Activated naive CD8-positive, alpha-beta T cell treated with anti-CD3 and anti-CD28 coated beads, Interleukin-2, amount 10 ng/mL, durations not matched to agents 7 days and 5 days (primary cell): ENCODE results near the gene ZNF490. TPM values are rescaled to one million over a fixed set of nuclear protein-coding genes. Genes with fewer than 3 reads are reported as not detected.
A peak's percentile ranks its signal among the peaks of the same experiment; 100 is the strongest.
"Not testable (repeated sequence)": the region's sequence is repeated elsewhere in the genome, so short reads cannot be mapped to it uniquely, and the experiment has no call there.

ENCODE experiments used
- ATAC-seq: fragments of 150-1000 bp; cut with Tn5 transposase; one replicate; pipeline ENCODE4 v1.10.0; 2021; ENCODE audit warnings: low read depth, moderate library complexity
- POLR2A ChIA-PET: fragments of 350-600 bp; sonication (Branson Sonifier 250); formaldehyde crosslinking; loops from one replicate; lab custom pipeline; 2021; ENCODE audit warnings: antibody characterized with exemption; lab: Charles Lee
- DNase-seq: peaks from one replicate; pipeline ENCODE4 v3.0.0; 2021
- H3K27ac Mint-ChIP-seq: one replicate; pipeline ENCODE4 v1.8.0; 2022; ENCODE audit warnings: mild to moderate bottlenecking, mixed read lengths
- H3K27me3 Mint-ChIP-seq: one replicate; pipeline ENCODE4 v1.8.0; 2022; ENCODE audit warnings: mild to moderate bottlenecking, moderate library complexity, mixed read lengths
- H3K36me3 Mint-ChIP-seq: one replicate; pipeline ENCODE4 v1.8.0; 2021; ENCODE audit warnings: mild to moderate bottlenecking, mixed read lengths
- H3K4me1 Mint-ChIP-seq: one replicate; pipeline ENCODE4 v1.8.0; 2021; ENCODE audit warnings: mixed read lengths
- H3K4me3 Mint-ChIP-seq: one replicate; pipeline ENCODE4 v1.8.0; 2022; ENCODE audit warnings: mild to moderate bottlenecking, moderate library complexity, mixed read lengths
- H3K9me3 Mint-ChIP-seq: one replicate; pipeline ENCODE4 v1.8.0; 2021; ENCODE audit warnings: mixed read lengths
- total RNA-seq, 2 experiments: library from RNA; stranded (reverse); gene quantifications; one replicate each; pipeline ENCODE4 v1.2.3, GENCODE V29; 2021

Gene ZNF490
- total RNA-seq, 2 experiments from 2014 or later: 14.9 to 17.4 TPM

DNA sequence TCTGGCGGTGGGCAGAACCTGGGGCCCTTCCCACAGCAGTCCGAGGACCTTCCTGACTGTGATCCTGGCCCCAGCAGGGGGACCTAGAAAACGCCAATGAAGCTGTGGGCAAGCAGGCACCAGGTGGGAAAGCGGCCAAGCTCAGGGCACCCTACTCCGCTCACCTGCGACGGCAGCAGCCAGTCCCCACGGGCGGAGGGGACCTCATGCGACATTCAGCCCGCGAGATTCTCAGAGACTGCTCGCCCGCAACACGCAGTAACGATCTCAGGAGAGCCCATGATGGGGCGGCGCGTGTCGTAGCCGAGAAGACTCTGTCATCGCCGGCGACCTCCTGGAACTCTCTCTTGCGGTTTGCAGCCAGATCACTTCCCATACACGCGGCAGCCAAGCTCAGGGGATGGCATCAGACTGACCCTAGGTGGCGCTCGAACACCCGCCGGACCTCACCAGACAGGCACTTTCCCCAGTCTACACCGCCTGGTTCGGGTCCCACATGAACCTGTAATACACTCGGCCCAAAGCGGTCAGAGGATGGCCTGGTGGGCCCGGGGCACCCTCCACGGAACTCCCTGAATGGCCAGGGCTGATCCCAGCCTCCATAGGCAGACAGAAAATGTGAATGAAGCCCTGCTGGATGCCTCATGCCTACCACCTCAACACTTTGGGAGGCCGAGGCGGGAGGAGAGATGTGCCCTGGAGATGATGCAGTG lies 29.4 kb upstream of the ZNF490 start:
- H3K9me3 Mint-ChIP-seq: no peaks in the 10 kb centered on the region
- DNase-seq: peak; percentile 85
- H3K27ac Mint-ChIP-seq: peak overlapping the region; percentile 84
- H3K4me1 Mint-ChIP-seq: peaks cover 10% of the 10 kb centered on the region
- ATAC-seq: peak; percentile 95
- peaks cover 16% of the 10 kb centered on the region for H3K36me3 Mint-ChIP-seq
- no peaks in the 10 kb centered on the region for H3K27me3 Mint-ChIP-seq
- POLR2A ChIA-PET: interaction anchor here (0.6 to 2.0 kb wide), 9 partner anchors 9 to 94 kb away, joined by 3 to 12 read pairs (median 3); partner anchors contain the start of genes MAN2B1, TRIR, WDR83 and ZNF490
- H3K4me3 Mint-ChIP-seq: peak overlapping the region; percentile 67

DNA sequence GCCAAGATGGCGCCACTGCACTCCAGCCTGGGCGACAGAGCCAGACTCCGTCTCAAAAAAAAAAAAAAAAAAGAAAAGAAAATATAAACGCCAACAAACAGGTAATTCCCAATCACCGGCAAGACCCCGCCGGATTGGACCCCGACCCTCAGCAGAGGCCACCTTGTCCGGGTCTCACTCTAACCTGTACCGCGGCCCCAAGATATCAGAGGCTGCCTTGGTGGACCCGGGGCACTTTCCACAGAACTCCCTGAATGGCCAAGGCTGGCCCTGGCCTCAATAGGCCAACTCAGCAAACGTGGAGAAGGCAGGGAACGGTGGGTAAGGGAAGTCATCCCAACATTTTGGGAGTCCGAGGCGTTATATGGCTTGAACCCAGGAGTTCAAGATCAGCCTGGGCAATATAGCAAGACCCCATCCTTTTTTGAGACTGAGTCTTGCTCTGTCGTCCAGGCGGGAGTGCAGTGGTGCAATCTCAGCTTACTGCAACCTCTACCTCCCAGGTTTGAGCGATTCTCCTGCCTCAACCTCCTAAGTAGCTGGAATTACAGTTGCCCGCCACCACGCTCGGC lies 28.1 kb upstream of the ZNF490 start:
- H3K36me3 Mint-ChIP-seq: peaks cover 21% of the 10 kb centered on the region
- H3K27ac Mint-ChIP-seq: no peak overlapping the region
- no peaks in the 10 kb centered on the region for H3K9me3 Mint-ChIP-seq
- no peak for DNase-seq
- POLR2A ChIA-PET: interaction anchor here (0.6 to 2.0 kb wide), 3 partner anchors 25 to 711 kb away, joined by 3 to 12 read pairs (median 3); no protein-coding TSS in a partner anchor
- H3K4me3 Mint-ChIP-seq: no peak overlapping the region
- no peaks in the 10 kb centered on the region for H3K27me3 Mint-ChIP-seq
- peaks cover 10% of the 10 kb centered on the region for H3K4me1 Mint-ChIP-seq
- no peak for ATAC-seq

DNA sequence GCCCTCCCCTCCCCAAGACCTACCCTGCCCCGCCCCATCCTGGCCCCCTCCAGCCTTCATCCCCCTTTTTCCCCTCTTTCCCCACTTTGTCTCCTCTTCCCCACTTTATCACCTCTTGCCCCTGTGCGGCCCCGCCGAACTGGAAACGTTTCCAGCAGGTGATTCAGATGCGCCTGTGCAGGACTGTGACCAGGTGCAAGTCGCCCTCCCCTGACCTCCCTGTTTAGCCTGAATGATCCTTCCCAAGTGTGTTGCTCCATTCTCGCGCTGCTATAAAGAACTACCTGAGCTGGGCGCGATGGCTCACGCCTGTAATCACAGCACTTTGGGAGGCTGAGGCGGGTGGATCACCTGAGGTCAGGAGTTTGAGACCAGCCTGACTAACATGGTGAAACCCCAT lies 26.0 kb upstream of the ZNF490 start:
- Mint-ChIP-seq H3K36me3 (peaks cover 34% of the 10 kb centered on the region), H3K27ac (no peak overlapping the region), H3K4me3 (no peak overlapping the region), H3K9me3 (no peaks in the 10 kb centered on the region), H3K4me1 (peaks cover 10% of the 10 kb centered on the region), H3K27me3 (no peaks in the 10 kb centered on the region)
- POLR2A ChIA-PET: no interaction called here
- DNase-seq (no peak), ATAC-seq (no peak)

DNA sequence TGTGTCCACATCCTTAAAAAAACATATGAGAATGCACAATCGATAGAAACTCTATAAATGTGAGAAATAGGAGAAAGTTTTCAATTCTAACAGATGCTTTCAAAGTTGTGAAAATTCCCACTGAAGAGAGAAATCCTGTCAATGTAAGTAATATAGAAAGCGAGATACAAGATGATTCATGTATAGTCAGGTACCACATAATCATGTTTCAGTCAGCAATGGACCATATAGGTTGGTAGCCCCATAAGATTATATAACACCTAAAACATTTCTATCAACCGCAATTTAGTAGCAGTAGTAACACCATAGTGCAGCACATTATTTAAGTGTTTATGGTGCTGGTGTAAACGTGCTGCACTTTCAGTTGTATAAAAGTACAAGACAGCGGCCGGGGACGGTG lies 18.6 kb upstream of the ZNF490 start:
- peaks cover 80% of the 10 kb centered on the region for H3K36me3 Mint-ChIP-seq
- H3K27me3 Mint-ChIP-seq: no peaks in the 10 kb centered on the region
- peaks cover 19% of the 10 kb centered on the region for H3K9me3 Mint-ChIP-seq
- H3K4me1 Mint-ChIP-seq: no peaks in the 10 kb centered on the region
- H3K4me3 Mint-ChIP-seq: no peak overlapping the region
- POLR2A ChIA-PET: no interaction called here
- ATAC-seq (no peak), DNase-seq (no peak)
- H3K27ac Mint-ChIP-seq: no peak overlapping the region

DNA sequence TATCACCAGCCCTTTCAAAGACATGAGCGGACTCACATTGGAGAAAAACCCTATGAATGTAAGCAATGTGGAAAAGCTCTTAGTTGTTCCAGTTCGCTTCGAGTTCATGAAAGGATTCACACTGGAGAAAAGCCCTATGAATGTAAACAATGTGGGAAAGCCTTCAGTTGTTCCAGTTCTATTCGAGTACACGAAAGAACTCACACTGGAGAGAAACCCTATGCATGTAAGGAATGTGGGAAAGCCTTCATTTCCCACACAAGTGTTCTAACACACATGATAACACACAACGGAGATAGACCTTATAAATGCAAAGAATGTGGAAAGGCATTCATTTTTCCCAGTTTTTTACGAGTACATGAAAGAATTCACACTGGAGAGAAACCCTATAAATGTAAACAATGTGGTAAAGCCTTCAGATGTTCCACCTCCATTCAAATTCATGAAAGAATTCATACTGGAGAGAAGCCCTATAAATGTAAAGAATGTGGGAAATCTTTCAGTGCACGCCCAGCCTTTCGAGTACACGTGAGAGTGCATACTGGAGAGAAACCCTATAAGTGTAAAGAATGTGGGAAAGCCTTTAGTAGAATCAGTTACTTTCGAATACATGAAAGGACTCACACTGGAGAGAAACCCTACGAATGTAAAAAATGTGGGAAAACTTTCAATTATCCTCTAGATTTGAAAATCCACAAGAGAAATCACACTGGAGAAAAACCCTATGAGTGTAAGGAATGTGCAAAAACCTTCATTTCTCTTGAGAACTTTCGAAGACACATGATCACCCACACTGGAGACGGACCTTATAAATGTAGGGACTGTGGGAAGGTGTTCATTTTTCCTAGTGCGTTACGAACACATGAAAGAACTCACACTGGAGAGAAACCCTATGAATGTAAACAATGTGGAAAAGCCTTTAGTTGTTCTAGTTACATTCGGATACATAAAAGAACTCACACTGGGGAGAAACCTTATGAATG lies 17.7 kb upstream of the ZNF490 start:
- POLR2A ChIA-PET: no interaction called here
- H3K4me1 Mint-ChIP-seq: no peaks in the 10 kb centered on the region
- no peak for ATAC-seq
- no peak overlapping the region for H3K27ac Mint-ChIP-seq
- no peak overlapping the region for H3K4me3 Mint-ChIP-seq
- peaks cover 19% of the 10 kb centered on the region for H3K9me3 Mint-ChIP-seq
- DNase-seq: no peak
- no peaks in the 10 kb centered on the region for H3K27me3 Mint-ChIP-seq
- peaks cover 82% of the 10 kb centered on the region for H3K36me3 Mint-ChIP-seq

DNA sequence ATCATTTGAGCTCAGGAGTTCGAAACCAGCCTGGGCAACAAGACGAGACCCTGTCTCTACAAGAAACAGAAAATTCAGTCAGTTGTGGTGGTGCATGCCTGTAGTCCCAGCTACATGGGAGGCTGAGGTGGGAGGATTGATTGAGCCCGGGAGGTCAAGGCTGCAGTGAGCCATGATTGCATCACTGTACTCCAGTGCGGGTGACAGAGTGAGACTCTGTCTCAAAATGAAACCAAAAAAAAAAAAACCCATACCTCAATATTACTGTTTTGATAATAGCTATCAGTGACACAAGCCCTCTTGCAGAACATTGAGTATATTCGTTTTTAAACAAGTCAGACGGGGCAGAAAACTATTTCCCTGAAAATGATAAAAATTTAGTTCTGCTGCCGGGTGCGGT lies 16.3 kb upstream of the ZNF490 start:
- Mint-ChIP-seq H3K4me1 (no peaks in the 10 kb centered on the region), H3K9me3 (peaks cover 19% of the 10 kb centered on the region), H3K27me3 (no peaks in the 10 kb centered on the region), H3K4me3 (no peak overlapping the region), H3K27ac (no peak overlapping the region), H3K36me3 (peaks cover 81% of the 10 kb centered on the region)
- POLR2A ChIA-PET: interaction anchor here (0.7 kb wide), 1 partner anchor 12 kb away, joined by 5 read pairs; no protein-coding TSS in a partner anchor
- DNase-seq (no peak), ATAC-seq (no peak)

DNA sequence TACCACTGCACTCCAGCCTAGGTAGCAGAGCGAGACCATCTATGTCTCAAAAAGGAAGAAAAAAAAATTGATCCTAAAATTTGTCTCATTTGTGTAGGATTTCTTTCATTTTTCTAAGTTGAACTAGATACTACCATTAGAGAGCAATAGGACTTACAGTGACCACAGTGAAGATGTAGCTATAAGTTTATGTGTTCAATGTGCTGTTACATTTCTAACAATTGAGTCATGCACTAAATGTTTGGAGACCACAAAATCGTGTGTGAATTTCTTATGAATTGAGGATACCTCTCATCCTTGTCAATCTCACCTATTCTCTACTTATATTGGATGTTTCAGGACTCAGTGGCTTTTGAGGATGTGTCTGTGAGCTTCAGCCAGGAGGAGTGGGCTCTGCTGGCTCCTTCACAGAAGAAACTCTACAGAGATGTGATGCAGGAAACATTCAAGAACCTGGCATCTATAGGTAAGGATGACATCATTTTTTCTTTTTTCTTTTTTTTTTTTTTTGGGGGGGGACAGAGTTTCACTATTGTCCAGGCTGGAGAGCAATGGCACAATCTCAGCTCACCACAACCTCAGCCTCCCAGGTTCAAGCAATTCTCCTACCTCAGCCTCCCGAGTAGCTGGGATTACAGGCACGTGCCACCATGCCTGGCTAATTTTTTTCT lies 12.9 kb upstream of the ZNF490 start:
- Mint-ChIP-seq H3K4me1 (peaks cover 4% of the 10 kb centered on the region), H3K9me3 (peaks cover 11% of the 10 kb centered on the region), H3K27ac (no peak overlapping the region), H3K27me3 (no peaks in the 10 kb centered on the region), H3K4me3 (no peak overlapping the region), H3K36me3 (peaks cover 66% of the 10 kb centered on the region)
- POLR2A ChIA-PET: interaction anchor here (0.6 to 2.0 kb wide), 4 partner anchors 10 to 42 kb away, joined by 3 to 9 read pairs (median 4); partner anchors contain the start of genes ZNF490 and ZNF791
- DNase-seq: no peak
- ATAC-seq: no peak

DNA sequence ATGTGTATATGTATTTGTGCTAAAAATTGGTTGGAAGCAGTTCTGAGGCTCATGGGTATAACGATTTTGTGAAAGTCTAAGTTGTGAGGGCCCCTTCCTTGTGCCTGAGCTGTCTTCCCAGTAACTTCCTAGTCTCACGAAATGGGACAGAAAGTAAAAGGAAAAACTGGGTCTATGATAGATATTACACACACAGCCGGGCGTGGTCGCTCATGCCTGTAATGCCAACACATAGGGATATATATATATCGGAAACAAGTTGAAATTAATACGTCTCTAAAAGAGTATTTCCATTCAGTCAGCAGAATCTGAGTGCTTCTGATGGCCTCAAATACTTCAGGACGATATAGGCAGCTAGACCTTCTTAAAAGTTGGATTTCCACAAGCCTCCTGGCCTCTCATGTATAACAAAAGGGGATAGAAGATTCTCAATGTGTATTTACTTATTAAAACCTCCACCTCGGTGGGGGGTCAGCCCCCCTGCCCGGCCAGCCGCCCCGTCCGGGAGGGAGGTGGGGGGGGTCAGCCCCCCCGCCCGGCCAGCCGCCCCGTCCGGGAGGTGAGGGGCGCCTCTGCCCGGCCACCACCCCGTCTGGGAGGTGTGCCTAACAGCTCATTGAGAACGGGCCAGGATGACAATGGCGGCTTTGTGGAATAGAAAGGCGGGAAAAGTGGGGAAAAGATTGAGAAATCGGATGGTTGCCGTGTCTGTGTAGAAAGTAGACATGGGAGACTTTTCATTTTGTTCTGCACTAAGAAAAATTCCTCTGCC lies 10.8 kb upstream of the ZNF490 start:
- POLR2A ChIA-PET, H3K9me3 Mint-ChIP-seq, H3K4me1 Mint-ChIP-seq, H3K4me3 Mint-ChIP-seq, H3K27me3 Mint-ChIP-seq, ATAC-seq, DNase-seq, H3K27ac Mint-ChIP-seq: not testable (repeated sequence)
- peaks cover 53% of the 10 kb centered on the region for H3K36me3 Mint-ChIP-seq

DNA sequence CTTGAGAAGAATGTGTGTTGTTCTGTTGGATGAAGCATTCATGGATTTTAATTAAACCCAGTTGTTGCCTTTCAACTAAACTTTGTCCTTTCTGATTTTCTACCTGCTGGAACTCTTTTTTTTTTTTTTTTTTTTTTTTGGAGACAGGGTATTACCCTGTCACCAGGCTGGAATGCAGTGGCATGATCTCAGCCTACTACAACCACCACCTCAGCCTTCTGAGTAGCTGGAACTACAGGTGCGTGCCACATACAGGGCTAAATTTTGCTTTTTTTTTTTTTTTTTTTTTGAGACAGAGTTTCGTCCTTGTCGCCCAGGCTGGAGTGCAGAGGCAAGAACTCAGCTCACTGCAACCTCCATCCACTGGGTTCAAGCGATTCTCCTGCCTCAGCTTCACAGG lies 7.0 kb upstream of the ZNF490 start:
- H3K4me3 Mint-ChIP-seq: no peak overlapping the region
- peaks cover 23% of the 10 kb centered on the region for H3K4me1 Mint-ChIP-seq
- no peak overlapping the region for H3K27ac Mint-ChIP-seq
- H3K27me3 Mint-ChIP-seq: no peaks in the 10 kb centered on the region
- peaks cover 43% of the 10 kb centered on the region for H3K36me3 Mint-ChIP-seq
- POLR2A ChIA-PET: interaction anchor here (0.6 kb wide), 1 partner anchor 1134 kb away, joined by 3 read pairs; no protein-coding TSS in a partner anchor
- DNase-seq: no peak
- H3K9me3 Mint-ChIP-seq: peaks cover 2% of the 10 kb centered on the region
- ATAC-seq: no peak

DNA sequence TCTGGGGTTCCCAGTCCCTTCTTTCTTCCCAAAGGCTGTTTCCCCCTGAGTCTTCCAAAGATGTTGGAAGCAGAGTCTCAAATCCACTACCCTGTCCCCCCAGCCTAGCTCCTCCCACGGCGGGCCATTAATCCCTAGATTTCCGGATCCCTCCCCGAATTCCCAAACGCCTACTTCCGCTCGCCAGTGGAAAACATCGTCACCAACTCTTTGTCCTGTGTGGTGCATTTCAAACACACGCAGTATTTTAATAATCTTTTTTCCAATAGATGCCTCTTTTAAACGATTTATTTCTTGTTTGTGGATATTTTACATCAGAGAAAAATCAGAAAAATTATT lies 717 bp upstream of the ZNF490 start:
- POLR2A ChIA-PET: interaction anchor here (0.6 to 2.0 kb wide), 8 partner anchors 12 to 180 kb away, joined by 3 to 8 read pairs (median 4); partner anchors contain the start of genes DHPS and JUNB
- peaks cover 30% of the 10 kb centered on the region for H3K4me1 Mint-ChIP-seq
- H3K9me3 Mint-ChIP-seq: no peaks in the 10 kb centered on the region

DNA sequence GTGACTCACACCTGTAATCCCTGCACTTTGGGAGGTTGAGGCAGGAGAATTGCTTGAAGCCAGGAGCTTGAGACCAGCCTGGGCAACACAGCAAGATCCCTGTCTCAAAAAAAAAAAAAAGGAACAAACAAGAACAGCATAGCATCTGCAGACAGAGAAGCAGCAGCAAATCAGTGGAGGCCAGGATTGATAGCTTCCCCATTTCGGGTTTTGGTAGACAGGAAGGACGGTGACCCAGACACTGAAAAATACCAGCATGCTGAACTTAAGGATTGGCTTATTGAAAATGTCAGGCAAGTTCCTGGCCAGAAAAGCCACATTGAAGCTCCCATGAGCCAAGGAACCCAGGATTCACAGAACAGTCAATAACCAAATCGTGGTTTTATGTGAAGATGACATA lies 3.0 kb downstream of the ZNF490 start:
- POLR2A ChIA-PET: interaction anchor here (0.6 kb wide), 2 partner anchors 166 to 621 kb away, joined by 3 read pairs; no protein-coding TSS in a partner anchor
- Mint-ChIP-seq H3K9me3 (no peaks in the 10 kb centered on the region), H3K4me3 (no peak overlapping the region), H3K36me3 (peaks cover 16% of the 10 kb centered on the region), H3K27me3 (no peaks in the 10 kb centered on the region), H3K4me1 (peaks cover 21% of the 10 kb centered on the region), H3K27ac (no peak overlapping the region)
- DNase-seq (no peak), ATAC-seq (no peak)

More for the DNA sequence above, 717 bp upstream of the ZNF490 start:
- Mint-ChIP-seq H3K27me3 (no peaks in the 10 kb centered on the region), H3K36me3 (peaks cover 23% of the 10 kb centered on the region), H3K27ac (peak overlapping the region; percentile 99), H3K4me3 (peak overlapping the region; percentile 99)
- ATAC-seq (no peak), DNase-seq (no peak)

DNA sequence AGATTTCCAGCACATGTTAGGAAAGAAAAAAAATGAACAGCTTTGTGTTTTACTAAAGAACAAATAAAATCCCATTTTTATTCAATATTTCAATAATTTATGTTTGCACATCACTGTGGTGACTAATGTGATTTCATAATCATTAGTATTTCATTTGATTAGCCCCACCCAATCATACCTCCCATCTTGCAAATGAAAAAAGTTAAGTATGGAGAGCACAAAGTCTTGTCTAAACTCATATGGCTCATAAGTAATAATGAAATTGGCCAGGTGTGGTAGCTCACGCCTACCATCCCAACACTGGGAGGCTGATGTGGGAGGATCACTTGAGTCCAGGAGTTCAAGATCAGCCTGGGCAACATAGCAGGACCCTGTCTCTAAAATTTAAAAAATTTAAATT lies 3.8 kb downstream of the ZNF490 start:
- H3K9me3 Mint-ChIP-seq: no peaks in the 10 kb centered on the region
- H3K4me3 Mint-ChIP-seq: no peak overlapping the region
- ATAC-seq (no peak), DNase-seq (no peak)
- POLR2A ChIA-PET: interaction anchor here (0.6 kb wide), 1 partner anchor 167 kb away, joined by 3 read pairs; no protein-coding TSS in a partner anchor
- H3K27me3 Mint-ChIP-seq: no peaks in the 10 kb centered on the region
- H3K36me3 Mint-ChIP-seq: peaks cover 23% of the 10 kb centered on the region
- H3K27ac Mint-ChIP-seq: no peak overlapping the region
- H3K4me1 Mint-ChIP-seq: peaks cover 18% of the 10 kb centered on the region
